DND-41 (cell line): ENCODE measurements around the gene ADAM10.

Experiments
- CTCF ChIP-seq: IDR thresholded peaks from 2 replicates; pipeline ENCODE4 v1.5.1; 2012; ENCODE audit warnings: borderline replicate concordance, low read length, moderate library complexity, mild to moderate bottlenecking; ENCODE audit not compliant: poor library complexity, severe bottlenecking; ENCODE audit errors: extremely low read depth
- EZH2 ChIP-seq: IDR thresholded peaks from 3 replicates; pipeline ENCODE4 v1.6.1; 2012; ENCODE audit warnings: borderline replicate concordance, low read depth, mild to moderate bottlenecking, moderate library complexity, low read length, inconsistent platforms; ENCODE audit not compliant: severe bottlenecking

GRCh38 chr15:58574631-58575030 lies 174.9 kb downstream of the ADAM10 start:
- TF ChIP-seq CTCF (no peak), EZH2 (no peak)
